ENCODE results near the gene AGBL1. TPM values are rescaled to one million over a fixed set of nuclear protein-coding genes. Genes with fewer than 3 reads are reported as not detected.

The AGBL1 gene
- polyA plus RNA-seq (2011; rRNA removed), result not detected in 2 replicates
- not detected in 2 replicates for polyA minus RNA-seq (2011; rRNA and poly(A)+ RNA removed)

DNA sequence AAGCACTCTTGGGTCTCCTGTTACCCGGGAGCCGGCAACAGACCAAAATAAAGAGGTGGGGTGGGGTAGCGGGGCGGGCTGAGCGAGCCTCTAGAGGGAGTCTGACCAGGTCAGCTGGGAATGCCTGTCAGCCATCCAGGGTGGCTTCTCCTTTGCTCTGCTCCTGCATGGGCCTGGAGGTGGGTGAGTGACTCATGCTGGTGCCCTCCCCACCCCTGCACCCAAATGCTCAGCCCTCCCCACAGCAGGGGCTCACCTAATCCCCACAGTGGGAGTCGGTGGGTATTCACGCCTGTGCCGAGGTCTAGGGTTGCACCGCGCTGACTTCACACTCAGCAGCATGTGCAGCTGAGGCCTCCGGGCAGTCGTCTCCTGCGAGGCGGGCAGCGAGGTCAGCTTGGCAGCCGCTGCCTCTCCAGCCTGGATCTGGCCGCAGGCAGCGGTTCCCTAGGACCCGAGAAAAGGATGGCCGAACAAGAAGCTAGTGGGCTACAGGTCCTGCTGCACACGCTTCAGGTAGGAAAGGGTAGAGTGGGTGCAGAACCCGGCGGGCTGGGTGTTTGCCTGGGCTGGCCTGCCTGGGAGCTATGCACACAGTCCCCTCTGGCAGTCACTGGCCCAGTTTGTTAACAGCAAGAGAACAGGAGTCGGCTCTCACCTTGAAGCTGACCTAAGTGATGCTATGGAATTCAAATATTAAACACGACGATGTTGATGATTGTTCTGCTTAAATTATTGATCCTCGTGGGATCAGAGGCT is at the start of gene AGBL1:
Gene AGBL1, plus strand, starts transcription at position 364 of the 759 bp plus-strand sequence.
- Histone ChIP-seq H3K27ac (ENCODE audit: low read depth, low read length) (no peak within 1 kb of the TSS), H3K27me3 (ENCODE audit: control insufficient read depth, insufficient read depth, low read length) (no peaks in the 10 kb centered on the region), H3K9me3 (ENCODE audit: control insufficient read depth, insufficient read depth, low read length) (peaks cover 6% of the 10 kb centered on the region), H3K4me3 (ENCODE audit: low read depth, low read length) (no peak within 1 kb of the TSS)
- DNase-seq (ENCODE audit: low read depth, low spot score), result no peak
- TF ChIP-seq, protein P1, sequence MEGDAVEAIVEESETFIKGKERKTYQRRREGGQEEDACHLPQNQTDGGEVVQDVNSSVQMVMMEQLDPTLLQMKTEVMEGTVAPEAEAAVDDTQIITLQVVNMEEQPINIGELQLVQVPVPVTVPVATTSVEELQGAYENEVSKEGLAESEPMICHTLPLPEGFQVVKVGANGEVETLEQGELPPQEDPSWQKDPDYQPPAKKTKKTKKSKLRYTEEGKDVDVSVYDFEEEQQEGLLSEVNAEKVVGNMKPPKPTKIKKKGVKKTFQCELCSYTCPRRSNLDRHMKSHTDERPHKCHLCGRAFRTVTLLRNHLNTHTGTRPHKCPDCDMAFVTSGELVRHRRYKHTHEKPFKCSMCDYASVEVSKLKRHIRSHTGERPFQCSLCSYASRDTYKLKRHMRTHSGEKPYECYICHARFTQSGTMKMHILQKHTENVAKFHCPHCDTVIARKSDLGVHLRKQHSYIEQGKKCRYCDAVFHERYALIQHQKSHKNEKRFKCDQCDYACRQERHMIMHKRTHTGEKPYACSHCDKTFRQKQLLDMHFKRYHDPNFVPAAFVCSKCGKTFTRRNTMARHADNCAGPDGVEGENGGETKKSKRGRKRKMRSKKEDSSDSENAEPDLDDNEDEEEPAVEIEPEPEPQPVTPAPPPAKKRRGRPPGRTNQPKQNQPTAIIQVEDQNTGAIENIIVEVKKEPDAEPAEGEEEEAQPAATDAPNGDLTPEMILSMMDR (IDR thresholded peaks at IDR 0.05; ENCODE audit: low read depth, low read length), result no peak
- ChIA-PET POLR2A (no interaction called here), CTCF (no interaction called here)

DNA sequence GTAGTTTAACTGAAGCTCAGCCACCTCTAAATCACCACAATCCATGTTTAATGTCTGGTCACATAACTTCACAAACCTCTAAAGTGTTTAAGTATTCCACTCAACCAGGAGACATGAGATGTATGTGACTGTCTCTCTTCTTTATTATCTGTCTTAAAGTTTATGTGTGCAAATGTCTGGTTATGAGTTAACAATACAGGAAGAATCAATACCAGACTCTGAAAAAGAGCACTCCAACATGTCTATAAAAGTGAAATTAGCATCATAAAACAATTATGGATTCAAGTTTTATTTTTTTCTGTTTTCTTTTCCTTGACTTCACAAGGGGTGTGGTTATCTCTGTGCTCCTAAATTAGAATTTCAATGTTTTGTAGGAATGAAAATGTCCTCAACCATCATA is 44.8 kb upstream of the AGBL1 start:
- CTCF ChIA-PET, result no interaction called here

DNA sequence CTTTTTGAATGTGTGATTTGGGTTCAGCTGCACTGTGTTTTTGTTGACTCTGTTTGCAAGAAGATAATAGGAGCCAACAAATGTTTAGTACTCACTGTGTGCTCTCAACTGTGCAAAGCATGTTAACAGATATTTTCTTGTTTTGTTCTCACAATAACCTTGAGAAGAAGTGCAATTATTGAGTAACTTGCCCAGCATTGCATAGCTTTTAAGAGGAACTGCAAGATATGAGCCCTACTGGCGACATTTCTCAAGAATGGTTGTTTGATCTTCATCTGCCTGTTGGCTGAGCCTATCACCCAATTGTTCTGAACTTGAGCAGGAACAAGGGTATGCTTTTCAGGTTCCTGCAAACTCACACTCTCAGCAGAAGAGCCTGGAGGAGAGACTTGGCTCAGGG is 43.4 kb upstream of the AGBL1 start:
- TF ChIP-seq, protein P1 (IDR thresholded peaks at IDR 0.05; ENCODE audit: low read depth, low read length), result no peak
- no peak overlapping the region for H3K4me3 ChIP-seq (ENCODE audit: low read depth, low read length)
- POLR2A ChIA-PET, result no interaction called here
- no peak for DNase-seq (ENCODE audit: low read depth, low spot score)
- CTCF ChIA-PET, result no interaction called here
- H3K27me3 ChIP-seq (ENCODE audit: control insufficient read depth, insufficient read depth, low read length), result no peaks in the 10 kb centered on the region
- H3K9me3 ChIP-seq (ENCODE audit: control insufficient read depth, insufficient read depth, low read length), result no peaks in the 10 kb centered on the region
- no peak overlapping the region for H3K27ac ChIP-seq (ENCODE audit: low read depth, low read length)

More for the DNA sequence above, 44.8 kb upstream of the AGBL1 start:
- TF ChIP-seq, protein P1 (IDR thresholded peaks at IDR 0.05; ENCODE audit: low read depth, low read length), result no peak
- no peak for DNase-seq (ENCODE audit: low read depth, low spot score)
- Histone ChIP-seq H3K27ac (ENCODE audit: low read depth, low read length) (no peak overlapping the region), H3K27me3 (ENCODE audit: control insufficient read depth, insufficient read depth, low read length) (no peaks in the 10 kb centered on the region), H3K9me3 (ENCODE audit: control insufficient read depth, insufficient read depth, low read length) (no peaks in the 10 kb centered on the region), H3K4me3 (ENCODE audit: low read depth, low read length) (no peak overlapping the region)
- POLR2A ChIA-PET, result no interaction called here

DNA sequence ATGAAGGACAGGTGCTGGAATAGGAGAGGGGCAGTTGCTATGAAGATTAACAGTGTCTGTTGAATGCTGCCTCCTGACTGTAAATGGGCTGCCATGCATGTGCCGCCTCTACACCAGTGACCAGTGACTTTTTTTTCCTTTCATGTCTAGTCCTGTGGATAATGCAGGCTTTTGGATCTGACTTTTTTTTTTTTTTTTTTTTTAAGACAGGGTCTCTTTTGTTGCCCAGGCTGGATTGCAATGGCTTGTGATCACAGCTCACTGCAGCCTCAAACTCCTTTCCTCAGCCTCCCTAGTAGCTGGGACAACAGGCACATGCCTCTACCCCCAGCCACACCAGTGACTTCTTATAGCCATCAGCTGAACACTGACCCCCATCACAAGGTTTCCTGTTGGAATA is 41.2 kb upstream of the AGBL1 start:
- Histone ChIP-seq H3K27me3 (ENCODE audit: control insufficient read depth, insufficient read depth, low read length) (no peaks in the 10 kb centered on the region), H3K9me3 (ENCODE audit: control insufficient read depth, insufficient read depth, low read length) (no peaks in the 10 kb centered on the region), H3K27ac (ENCODE audit: low read depth, low read length) (no peak overlapping the region), H3K4me3 (ENCODE audit: low read depth, low read length) (no peak overlapping the region)
- ChIA-PET POLR2A (no interaction called here), CTCF (no interaction called here)
- no peak for DNase-seq (ENCODE audit: low read depth, low spot score)
- TF ChIP-seq, protein P1 (IDR thresholded peaks at IDR 0.05; ENCODE audit: low read depth, low read length), result no peak

DNA sequence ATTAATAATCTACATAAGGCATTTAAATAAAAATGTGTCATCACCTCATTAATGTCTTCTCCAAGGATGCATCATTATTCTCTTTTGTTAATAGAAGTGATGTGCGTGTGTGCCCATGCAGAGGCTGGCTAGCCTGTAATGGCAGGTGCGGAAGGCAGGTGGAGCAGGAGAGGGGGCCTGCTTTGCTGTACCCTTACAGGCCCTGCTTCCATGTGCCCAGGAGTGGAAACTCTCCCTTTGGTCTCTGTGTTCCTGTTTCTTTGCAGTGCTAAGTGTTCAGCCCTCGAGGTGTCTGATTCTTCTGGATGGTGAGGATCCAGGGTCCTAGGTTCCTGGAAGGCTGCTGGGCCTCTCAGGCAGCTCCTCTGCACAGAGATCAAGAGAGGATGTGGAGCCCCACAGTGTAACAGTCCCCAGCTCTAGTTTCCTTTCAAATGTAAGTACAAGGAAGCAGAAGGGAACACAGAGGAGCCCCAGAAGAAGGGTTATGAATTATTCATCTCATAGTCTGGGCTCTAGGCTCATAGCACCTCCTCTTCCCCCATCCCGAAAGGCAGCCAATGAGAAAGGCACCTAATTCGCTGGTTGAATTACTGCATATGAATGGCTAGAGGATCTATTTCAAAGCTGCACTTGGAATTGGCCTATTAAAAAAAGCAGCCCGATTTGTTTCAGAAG is 39.2 kb upstream of the AGBL1 start:
- no peak for DNase-seq (ENCODE audit: low read depth, low spot score)
- Histone ChIP-seq H3K9me3 (ENCODE audit: control insufficient read depth, insufficient read depth, low read length) (no peaks in the 10 kb centered on the region), H3K4me3 (ENCODE audit: low read depth, low read length) (no peak overlapping the region), H3K27me3 (ENCODE audit: control insufficient read depth, insufficient read depth, low read length) (no peaks in the 10 kb centered on the region), H3K27ac (ENCODE audit: low read depth, low read length) (no peak overlapping the region)
- ChIA-PET CTCF (no interaction called here), POLR2A (no interaction called here)
- TF ChIP-seq, protein P1 (IDR thresholded peaks at IDR 0.05; ENCODE audit: low read depth, low read length), result no peak
